Skeletal muscle tissue (tissue), 5 donors: ENCODE data around the gene PIGQ. TPM values are rescaled to one million over a fixed set of nuclear protein-coding genes. Genes with fewer than 3 reads are reported as not detected.

Source experiments
- H3K27ac ChIP-seq: one replicate; pipeline ENCODE4 v1.7.0; 2013; ENCODE audit warnings: mild to moderate bottlenecking, low read depth, low read length, inconsistent platforms
- H3K27me3 ChIP-seq, 3 donors: one replicate each; pipeline ENCODE4 v1.7.0; 2013; ENCODE audit warnings: low read length in 3 of 3; ENCODE audit not compliant: control insufficient read depth in 3 of 3, insufficient read depth in 3 of 3
- H3K36me3 ChIP-seq, 3 donors: one replicate each; pipeline ENCODE4 v1.7.0; 2013; ENCODE audit warnings: low read length in 3 of 3; ENCODE audit not compliant: control insufficient read depth in 3 of 3, insufficient read depth in 3 of 3
- H3K4me1 ChIP-seq, 3 donors: one replicate each; pipeline ENCODE4 v1.7.0; 2013; ENCODE audit warnings: low read length in 3 of 3, mild to moderate bottlenecking in 3 of 3; ENCODE audit not compliant: control insufficient read depth in 3 of 3, insufficient read depth in 3 of 3
- H3K4me3 ChIP-seq, 3 donors: one replicate each; pipeline ENCODE4 v1.7.0; 2013; ENCODE audit warnings: low read length in 3 of 3
- H3K9ac ChIP-seq, 3 donors: one replicate each; pipeline ENCODE4 v1.7.0; 2013; ENCODE audit warnings: low read length in 3 of 3, mild to moderate bottlenecking in 3 of 3, moderate library complexity in 2 of 3, low read depth in 1 of 3
- H3K9me3 ChIP-seq, 3 donors: one replicate each; pipeline ENCODE4 v1.7.0; 2013; ENCODE audit warnings: low read length in 3 of 3; ENCODE audit not compliant: control insufficient read depth in 3 of 3
- small RNA-seq: library from RNA; depleted of rRNA; stranded (forward); fragments of <200 nt; gene quantifications from one replicate; pipeline ENCODE3, GENCODE V24; 2014
- total RNA-seq: library from RNA; depleted of rRNA; stranded (reverse); fragments of >200 nt; gene quantifications from one replicate; pipeline ENCODE4 v1.2.3, GENCODE V29; 2014
- donor health status: Osteomylitis.

The PIGQ gene
- total RNA-seq, 1 donor from 2014 or later, result 11.0 TPM

DNA sequence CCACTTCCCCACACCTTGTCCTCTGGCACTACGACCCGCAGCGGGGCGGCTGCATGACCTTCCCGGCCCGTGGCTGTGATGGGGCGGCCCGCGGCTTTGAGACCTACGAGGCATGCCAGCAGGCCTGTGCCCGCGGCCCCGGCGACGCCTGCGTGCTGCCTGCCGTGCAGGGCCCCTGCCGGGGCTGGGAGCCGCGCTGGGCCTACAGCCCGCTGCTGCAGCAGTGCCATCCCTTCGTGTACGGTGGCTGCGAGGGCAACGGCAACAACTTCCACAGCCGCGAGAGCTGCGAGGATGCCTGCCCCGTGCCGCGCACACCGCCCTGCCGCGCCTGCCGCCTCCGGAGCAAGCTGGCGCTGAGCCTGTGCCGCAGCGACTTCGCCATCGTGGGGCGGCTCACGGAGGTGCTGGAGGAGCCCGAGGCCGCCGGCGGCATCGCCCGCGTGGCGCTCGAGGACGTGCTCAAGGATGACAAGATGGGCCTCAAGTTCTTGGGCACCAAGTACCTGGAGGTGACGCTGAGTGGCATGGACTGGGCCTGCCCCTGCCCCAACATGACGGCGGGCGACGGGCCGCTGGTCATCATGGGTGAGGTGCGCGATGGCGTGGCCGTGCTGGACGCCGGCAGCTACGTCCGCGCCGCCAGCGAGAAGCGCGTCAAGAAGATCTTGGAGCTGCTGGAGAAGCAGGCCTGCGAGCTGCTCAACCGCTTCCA is 63.7 kb downstream of the PIGQ start:
- Histone ChIP-seq H3K27ac (no peak overlapping the region), H3K4me3 (no peak overlapping the region), H3K4me1 (peaks cover 30 to 43% (median 41%) of the 10 kb centered on the region in 3 donors), H3K36me3 (peaks cover 10 to 13% (median 11%) of the 10 kb centered on the region in 3 donors), H3K27me3 (no peaks in the 10 kb centered on the region), H3K9ac (no peak overlapping the region), H3K9me3 (no peaks in the 10 kb centered on the region)

Small RNA genes within 50 kb of the gene (small RNA-seq; reads per million reads assigned to genes)
- gene MIR3176 (1.0 reads per million, percentile 79 among the genes with 10 or more reads in this experiment), gene MIR5587 (0.07 reads per million), gene Z98883.1 (not detected)

Other genes starting within 250 kb of the PIGQ start
- 8.9 TPM for gene AXIN1, start 217.2 kb upstream of the PIGQ start, total RNA-seq
- gene MRPL28, start 199.4 kb upstream of the PIGQ start, total RNA-seq, result 43.3 TPM
- 11.0 TPM for gene PGAP6, start 188.0 kb upstream of the PIGQ start, total RNA-seq
- 21.4 TPM for gene NME4, start 172.8 kb upstream of the PIGQ start, total RNA-seq
- 2.6 TPM for gene DECR2, start 168.1 kb upstream of the PIGQ start, total RNA-seq
- 5.2 TPM for gene RAB11FIP3, start 144.3 kb upstream of the PIGQ start, total RNA-seq
- 9.9 TPM for gene CAPN15, start 42.3 kb upstream of the PIGQ start, total RNA-seq
- not detected for gene PRR35, start 9.6 kb upstream of the PIGQ start, total RNA-seq
- 1.6 TPM for gene NHLRC4, start 3.0 kb upstream of the PIGQ start, total RNA-seq
- 5.7 TPM for gene RAB40C, start 20.1 kb downstream of the PIGQ start, total RNA-seq
- 0.52 TPM for gene WFIKKN1, start 61.0 kb downstream of the PIGQ start, total RNA-seq
- 32.4 TPM for gene METTL26, start 66.3 kb downstream of the PIGQ start, total RNA-seq
- 20.4 TPM for gene MCRIP2, start 71.9 kb downstream of the PIGQ start, total RNA-seq
- 6.3 TPM for gene WDR90, start 79.4 kb downstream of the PIGQ start, total RNA-seq
- gene RHOT2, start 98.2 kb downstream of the PIGQ start, total RNA-seq, result 14.1 TPM
- gene RHBDL1, start 105.7 kb downstream of the PIGQ start, total RNA-seq, result under 0.01 TPM
- gene STUB1, start 110.4 kb downstream of the PIGQ start, total RNA-seq, result 87.7 TPM
- 13.0 TPM for gene JMJD8, start 114.4 kb downstream of the PIGQ start, total RNA-seq
- 2.1 TPM for gene WDR24, start 120.4 kb downstream of the PIGQ start, total RNA-seq
- not detected for gene FBXL16, start 135.8 kb downstream of the PIGQ start, total RNA-seq
- 18.3 TPM for gene METRN, start 145.2 kb downstream of the PIGQ start, total RNA-seq
- 12.0 TPM for gene ANTKMT, start 151.2 kb downstream of the PIGQ start, total RNA-seq
- gene CCDC78, start 156.5 kb downstream of the PIGQ start, total RNA-seq, result not detected
- gene HAGHL, start 157.1 kb downstream of the PIGQ start, total RNA-seq, result 1.0 TPM
- gene CIAO3, start 171.0 kb downstream of the PIGQ start, total RNA-seq, result 43.3 TPM
- 1.0 TPM for gene MSLN, start 190.8 kb downstream of the PIGQ start, total RNA-seq
- 8.9 TPM for gene RPUSD1, start 218.4 kb downstream of the PIGQ start, total RNA-seq
- 4.2 TPM for gene CHTF18, start 218.7 kb downstream of the PIGQ start, total RNA-seq
- not detected for gene GNG13, start 230.8 kb downstream of the PIGQ start, total RNA-seq